ENCODE measurements around the gene UQCC5.
"Not testable (repeated sequence)": the region's sequence is repeated elsewhere in the genome, so short reads cannot be mapped to it uniquely, and the experiment has no call there.

UQCC5 gene

GRCh38 chr3:52521881-52522650 is 14.3 kb upstream of the UQCC5 start:
- FAIRE-seq (no peak), DNase-seq (ENCODE audit: insufficient read length, low spot score) (no peak)

- FAIRE-seq (no peak), DNase-seq (ENCODE audit: insufficient read length, low spot score) (no peak)
These were observed 13.7 kb upstream of the UQCC5 start for GRCh38 chr3:52522651-52523251.

- no peak for FAIRE-seq
- no peak for DNase-seq (ENCODE audit: insufficient read length, low spot score)
These were observed 12.8 kb upstream of the UQCC5 start for GRCh38 chr3:52523386-52524257.

GRCh38 chr3:52524258-52524751 is 12.1 kb upstream of the UQCC5 start:
- no peak for DNase-seq (ENCODE audit: insufficient read length, low spot score)
- no peak for FAIRE-seq

GRCh38 chr3:52524752-52525679 is 11.4 kb upstream of the UQCC5 start:
- DNase-seq (ENCODE audit: insufficient read length, low spot score) (no peak), FAIRE-seq (no peak)

GRCh38 chr3:52525680-52526561 is 10.5 kb upstream of the UQCC5 start:
- FAIRE-seq: no peak
- DNase-seq (ENCODE audit: insufficient read length, low spot score): no peak

- DNase-seq (ENCODE audit: insufficient read length, low spot score); FAIRE-seq: not testable (repeated sequence)
These were observed 9.8 kb upstream of the UQCC5 start for GRCh38 chr3:52526671-52527038.

- FAIRE-seq: no peak
- DNase-seq (ENCODE audit: insufficient read length, low spot score): no peak
These were observed 9.2 kb upstream of the UQCC5 start for GRCh38 chr3:52527039-52527731.

GRCh38 chr3:52527732-52528585 is 8.4 kb upstream of the UQCC5 start:
- FAIRE-seq: peak; percentile 4

GRCh38 chr3:52528586-52529375 is 7.6 kb upstream of the UQCC5 start:
- FAIRE-seq: no peak
- no peak for DNase-seq (ENCODE audit: insufficient read length, low spot score)

More at GRCh38 chr3:52527732-52528585, 8.4 kb upstream of the UQCC5 start:
- DNase-seq (ENCODE audit: insufficient read length, low spot score): no peak

GRCh38 chr3:52529376-52530333 is 6.8 kb upstream of the UQCC5 start:
- FAIRE-seq: no peak

GRCh38 chr3:52530918-52531826 is 5.2 kb upstream of the UQCC5 start:
- DNase-seq (ENCODE audit: insufficient read length, low spot score): no peak

More at GRCh38 chr3:52529376-52530333, 6.8 kb upstream of the UQCC5 start:
- no peak for DNase-seq (ENCODE audit: insufficient read length, low spot score)

GRCh38 chr3:52531860-52532516 is 4.4 kb upstream of the UQCC5 start:
- peak; percentile 48 for FAIRE-seq
- no peak for DNase-seq (ENCODE audit: insufficient read length, low spot score)

More at GRCh38 chr3:52530918-52531826, 5.2 kb upstream of the UQCC5 start:
- peak; percentile 31 for FAIRE-seq

- DNase-seq (ENCODE audit: insufficient read length, low spot score) (peak; percentile 60), FAIRE-seq (peak; percentile 54)
These were observed 3.9 kb upstream of the UQCC5 start for GRCh38 chr3:52532517-52532837.

All from HTR-8/SVneo (cell line).